Glomerular visceral epithelial cell (primary cell): ENCODE data around the gene LAMA3.

Experiments used
- DNase-seq: peaks from one replicate; pipeline ENCODE4 v3.0.0-alpha.2; 2016; ENCODE audit errors: extremely low spot score

LAMA3 gene, protein sequence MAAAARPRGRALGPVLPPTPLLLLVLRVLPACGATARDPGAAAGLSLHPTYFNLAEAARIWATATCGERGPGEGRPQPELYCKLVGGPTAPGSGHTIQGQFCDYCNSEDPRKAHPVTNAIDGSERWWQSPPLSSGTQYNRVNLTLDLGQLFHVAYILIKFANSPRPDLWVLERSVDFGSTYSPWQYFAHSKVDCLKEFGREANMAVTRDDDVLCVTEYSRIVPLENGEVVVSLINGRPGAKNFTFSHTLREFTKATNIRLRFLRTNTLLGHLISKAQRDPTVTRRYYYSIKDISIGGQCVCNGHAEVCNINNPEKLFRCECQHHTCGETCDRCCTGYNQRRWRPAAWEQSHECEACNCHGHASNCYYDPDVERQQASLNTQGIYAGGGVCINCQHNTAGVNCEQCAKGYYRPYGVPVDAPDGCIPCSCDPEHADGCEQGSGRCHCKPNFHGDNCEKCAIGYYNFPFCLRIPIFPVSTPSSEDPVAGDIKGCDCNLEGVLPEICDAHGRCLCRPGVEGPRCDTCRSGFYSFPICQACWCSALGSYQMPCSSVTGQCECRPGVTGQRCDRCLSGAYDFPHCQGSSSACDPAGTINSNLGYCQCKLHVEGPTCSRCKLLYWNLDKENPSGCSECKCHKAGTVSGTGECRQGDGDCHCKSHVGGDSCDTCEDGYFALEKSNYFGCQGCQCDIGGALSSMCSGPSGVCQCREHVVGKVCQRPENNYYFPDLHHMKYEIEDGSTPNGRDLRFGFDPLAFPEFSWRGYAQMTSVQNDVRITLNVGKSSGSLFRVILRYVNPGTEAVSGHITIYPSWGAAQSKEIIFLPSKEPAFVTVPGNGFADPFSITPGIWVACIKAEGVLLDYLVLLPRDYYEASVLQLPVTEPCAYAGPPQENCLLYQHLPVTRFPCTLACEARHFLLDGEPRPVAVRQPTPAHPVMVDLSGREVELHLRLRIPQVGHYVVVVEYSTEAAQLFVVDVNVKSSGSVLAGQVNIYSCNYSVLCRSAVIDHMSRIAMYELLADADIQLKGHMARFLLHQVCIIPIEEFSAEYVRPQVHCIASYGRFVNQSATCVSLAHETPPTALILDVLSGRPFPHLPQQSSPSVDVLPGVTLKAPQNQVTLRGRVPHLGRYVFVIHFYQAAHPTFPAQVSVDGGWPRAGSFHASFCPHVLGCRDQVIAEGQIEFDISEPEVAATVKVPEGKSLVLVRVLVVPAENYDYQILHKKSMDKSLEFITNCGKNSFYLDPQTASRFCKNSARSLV (N-terminal part only)

DNA sequence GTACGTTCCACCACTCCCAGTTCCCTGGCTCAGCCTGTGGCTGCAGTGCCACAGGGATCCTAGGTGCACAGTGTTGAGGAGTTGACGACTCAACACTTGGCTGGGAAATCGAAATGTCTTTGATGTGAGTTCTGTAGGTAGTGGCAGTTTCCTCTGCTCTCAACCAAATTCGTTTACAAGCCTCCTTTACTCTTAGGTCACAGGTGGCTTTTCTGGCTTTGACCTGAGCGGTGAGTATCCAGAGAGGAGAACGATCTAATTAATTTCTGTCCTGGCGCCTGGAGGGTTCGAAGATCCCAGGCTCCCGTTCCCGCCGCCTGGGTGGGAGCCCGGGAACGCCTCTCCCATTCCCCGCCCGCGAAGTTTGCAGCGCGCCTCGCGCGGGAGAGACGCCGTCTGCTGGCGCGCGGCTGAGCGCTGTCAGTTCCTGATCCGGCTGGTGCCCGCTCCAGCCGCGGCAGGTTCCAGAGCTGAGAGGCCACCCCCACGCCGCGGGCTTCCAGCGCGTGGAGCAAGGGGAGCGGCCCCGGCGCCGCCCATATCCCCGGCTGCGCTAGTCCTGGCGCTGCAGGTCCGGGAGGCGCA is at the start of gene LAMA3:
TSS of gene LAMA3 (plus strand) at position 423 of the 585 bp plus-strand sequence. CDS start 231 bp downstream, outside the sequence.
- peak; percentile 82 for DNase-seq

DNA sequence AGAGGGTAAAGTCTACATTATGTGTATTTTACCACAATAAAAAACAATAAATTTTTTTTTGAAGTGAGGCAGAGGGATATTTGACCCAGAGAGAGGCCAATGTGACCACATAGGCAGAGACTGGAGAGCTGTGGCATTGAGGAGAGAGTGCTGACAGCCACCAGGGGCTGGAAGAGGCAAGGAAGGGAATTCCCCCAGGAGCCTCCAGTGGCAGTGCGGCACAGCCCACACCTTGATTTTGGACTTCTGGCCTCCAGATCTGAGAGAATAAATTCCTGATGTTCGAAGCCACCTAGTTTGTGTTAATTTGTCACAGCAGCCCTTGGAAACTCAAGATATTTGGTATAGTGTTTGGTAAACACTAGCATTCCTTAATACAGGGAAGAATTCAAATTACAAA is 49.2 kb upstream of the LAMA3 start:
- DNase-seq, result peak; percentile 29

DNA sequence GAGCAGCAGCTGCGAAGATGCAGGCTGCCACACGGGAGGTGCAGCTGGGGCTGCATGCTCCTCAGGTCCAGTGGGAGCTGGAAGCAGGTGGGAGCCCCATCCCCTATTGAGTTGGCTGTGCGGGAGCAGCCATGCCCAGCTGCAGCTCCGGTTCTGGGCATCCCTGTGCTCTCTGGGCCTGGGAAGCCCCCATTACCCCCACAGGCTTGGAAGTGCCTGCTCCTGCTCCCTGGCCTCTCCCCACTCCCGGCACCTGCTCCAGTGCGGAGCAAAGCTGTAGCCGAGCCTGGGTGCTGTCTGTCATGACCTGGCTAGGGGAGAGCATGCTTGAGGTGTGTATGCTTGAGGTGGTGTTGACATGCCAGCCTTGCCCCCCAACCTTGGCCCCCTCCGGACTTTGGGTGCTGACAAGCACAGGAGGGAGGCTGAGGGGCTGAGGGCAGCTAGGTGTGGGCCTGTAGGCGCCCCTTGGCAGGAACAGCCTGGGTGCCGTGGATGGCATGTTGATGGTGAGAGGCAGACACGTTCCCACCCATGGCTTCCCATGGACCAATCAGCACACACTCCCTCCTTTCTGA is 48.0 kb upstream of the LAMA3 start:
- DNase-seq, result no peak

DNA sequence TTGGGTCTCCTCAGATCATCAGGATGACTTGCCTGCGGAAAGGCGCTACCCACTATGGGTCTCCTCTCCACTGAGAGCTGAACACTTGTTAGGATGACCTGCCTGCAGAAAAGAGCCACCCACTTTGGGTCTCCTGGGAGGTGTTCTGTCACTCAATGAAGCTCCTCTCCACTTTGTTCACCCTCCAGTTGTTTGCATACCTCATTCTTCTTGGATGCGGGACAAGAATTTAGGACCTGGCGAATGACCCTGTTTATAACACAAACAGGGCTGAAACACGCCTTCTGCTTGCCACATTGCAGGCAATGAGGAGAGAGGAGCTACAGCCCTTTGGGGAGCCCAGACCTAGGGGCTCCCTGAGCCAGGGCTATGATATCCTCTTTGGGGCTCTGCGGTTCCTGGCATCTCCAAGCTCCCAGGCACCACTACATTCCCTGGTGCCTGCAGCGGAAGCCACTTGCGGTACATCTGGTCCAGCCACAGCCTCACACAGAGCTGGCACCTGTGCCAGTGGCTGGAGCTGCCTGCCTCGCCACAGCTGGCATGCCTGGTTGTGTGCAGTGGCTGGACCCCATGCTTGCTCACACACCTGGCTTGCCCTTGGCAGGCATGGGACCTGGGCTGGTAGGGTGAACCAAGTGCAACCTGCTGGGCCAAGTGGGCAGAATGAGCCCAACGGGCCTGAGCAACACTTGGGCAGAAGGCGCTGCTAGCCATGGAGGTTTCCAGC is 47.2 kb upstream of the LAMA3 start:
- DNase-seq, result no peak

DNA sequence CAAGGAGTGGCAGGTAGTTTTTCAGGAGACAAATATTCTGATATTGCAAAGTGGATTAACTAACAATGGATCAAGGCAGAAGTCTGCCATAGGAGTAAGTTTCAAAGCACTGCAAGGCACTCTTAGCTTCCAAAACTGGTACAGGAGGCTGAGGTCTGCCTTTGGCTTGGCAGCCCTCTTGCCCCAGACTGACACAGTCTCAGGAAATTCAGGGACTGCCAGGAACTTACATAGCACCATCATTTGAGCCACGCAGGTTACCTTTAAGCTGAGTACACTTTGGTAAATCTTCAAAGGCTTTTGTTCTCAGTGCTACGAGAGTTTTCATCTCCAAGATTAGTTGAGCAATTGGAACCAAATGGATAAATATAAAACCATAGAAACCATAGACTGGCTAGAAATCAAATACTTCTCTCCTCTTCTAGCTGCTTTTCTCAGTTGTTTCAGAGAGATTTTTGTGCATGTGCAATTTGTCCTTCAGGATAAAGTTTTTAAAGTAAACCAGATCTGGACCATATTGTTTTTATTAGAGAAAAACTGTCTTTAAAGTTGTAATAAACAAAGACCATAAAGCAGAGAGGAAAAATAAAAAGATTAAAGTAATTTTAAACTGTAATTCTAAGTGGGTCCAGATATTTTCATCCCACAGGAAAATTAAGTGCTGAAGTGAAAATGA is 45.3 kb upstream of the LAMA3 start:
- DNase-seq, result no peak

DNA sequence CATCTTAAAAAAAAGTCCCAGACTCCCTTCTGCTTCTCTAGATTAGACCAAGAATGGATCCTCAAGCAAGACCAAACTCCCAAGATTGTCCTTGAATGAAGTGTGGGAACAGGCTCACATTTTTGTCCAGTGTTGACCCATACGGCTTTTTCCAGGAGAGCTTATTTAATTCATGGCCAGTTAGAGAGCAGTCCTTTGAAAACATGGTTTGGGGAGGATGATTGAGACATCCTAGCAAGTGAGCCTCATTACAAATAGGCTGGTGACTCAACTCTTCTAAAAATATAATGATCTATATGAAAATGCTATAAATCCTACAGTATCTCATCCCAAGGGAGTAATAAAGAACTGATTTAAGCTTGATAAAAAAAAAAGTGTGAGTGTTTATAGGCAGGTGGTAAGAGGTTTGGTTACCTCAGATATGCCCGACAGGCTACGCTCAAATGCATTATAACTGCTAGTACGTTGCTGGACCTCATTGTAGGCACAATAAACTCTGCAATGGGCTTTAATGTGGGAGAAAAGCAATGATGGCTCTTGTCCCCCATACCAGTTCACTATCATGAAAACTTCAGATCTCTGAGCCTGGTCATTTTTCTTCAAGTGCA is 43.6 kb upstream of the LAMA3 start:
- DNase-seq, result no peak

DNA sequence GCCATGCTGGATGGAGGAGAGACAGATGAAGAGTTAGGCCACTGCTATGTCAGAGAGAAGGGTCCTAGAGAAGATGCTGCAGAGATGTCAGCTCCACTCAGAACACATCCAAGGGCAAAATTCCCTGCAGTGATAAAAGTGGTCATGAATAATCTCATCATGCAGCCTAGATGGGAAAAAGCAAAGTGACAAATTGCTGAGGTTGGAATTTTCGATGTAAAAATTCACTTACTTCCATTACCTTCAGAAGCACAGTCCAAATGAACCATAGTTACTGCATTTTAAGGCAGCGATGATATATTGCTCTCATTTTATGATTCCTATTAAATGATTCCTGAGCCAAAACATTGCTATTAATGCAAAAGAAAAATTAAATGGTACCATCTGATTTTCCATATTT is 43.0 kb upstream of the LAMA3 start:
- no peak for DNase-seq

DNA sequence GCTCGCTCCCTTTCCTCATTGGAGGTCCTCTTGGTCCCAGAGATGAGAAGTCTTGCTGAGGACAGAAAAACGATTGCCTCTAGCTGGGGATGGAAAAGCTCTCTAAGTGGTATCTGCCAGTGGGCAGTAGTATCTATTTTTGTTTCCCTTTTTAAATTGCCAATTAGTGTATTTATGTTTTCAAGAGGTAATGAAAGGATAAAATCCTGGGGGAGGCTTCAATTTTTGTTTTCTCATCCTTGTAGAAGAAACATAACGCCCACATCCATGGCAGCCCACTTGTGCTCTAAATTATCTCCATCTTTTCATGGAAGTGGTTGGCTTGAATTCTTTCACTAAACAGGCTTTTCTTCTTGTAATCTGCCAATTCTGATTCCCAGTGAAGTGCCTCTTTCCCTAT is 40.8 kb upstream of the LAMA3 start:
- no peak for DNase-seq

DNA sequence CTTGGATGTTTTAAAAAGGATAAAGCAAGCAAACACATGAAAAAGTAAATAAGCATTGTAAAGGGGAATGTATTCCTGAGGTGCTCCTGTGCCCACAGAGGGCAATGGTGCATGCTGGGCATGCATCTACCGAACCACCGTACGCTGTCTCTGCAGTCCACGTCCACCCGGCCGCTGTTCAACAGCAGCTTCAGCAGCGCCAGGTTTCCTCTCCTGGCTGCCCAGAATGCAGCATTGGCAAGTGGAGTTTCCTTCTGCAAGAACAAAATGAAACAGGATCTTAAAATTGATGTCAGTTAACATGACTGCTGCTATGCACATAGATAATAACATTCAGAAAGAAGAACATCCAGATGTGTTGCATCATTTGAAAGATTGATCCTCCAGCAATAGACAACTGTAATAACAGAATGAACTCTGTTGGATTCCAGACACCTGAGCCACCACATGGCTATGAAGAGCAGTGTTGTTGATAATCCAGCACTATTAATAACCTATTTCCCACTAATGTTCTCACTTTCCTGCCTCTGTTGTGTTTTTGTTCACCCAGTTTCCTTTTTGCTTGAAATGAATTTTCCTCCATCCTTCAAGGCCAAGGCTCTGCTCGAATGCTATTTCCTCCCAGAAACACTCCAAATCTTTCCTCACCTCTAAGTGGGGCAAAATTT is 40.2 kb upstream of the LAMA3 start:
- no peak for DNase-seq

DNA sequence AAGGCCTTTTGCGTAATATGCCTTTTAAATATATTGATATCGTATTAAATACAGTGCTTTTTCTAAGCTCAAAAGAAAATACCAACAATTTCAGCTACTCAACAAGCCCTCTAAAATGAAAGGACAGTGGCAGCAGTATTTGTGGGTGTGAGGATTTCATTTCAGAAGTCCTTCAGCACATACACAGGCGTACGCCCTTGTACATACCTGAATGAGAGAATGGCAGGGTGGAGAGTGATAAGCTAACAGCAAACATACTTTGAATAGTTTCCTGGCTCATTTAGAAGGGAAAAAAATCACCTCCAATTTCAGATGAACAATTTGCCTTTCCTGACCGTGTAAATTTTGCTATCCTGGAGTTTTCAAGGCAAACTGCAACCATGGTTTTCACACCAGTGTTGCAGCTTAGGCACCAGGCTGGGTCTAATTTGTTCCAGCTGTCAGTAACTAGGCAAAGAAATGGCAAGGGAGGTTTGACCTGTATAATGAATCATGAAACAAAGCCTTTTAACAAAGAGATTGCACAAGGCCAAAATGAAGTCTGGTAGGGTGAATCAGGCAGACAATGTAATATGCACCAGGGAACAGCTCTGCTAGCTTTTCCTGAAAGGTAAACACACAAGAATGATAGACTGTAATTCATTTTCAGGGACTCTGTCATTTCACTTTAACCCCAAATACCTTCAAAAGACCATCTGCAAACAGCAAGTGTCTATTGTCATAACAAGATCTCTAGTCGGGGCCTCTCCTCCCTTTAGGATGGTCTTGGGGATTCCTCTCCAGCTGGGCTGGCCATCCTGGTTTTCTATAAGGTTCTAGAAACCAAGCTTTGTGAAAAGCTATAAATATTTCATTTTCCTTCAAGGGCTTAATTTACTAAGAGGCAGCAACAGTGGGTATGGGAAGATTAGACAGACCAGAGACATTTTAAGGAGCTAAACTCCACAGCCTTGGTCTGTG is 38.0 kb upstream of the LAMA3 start:
- DNase-seq, result peak; percentile 48

DNA sequence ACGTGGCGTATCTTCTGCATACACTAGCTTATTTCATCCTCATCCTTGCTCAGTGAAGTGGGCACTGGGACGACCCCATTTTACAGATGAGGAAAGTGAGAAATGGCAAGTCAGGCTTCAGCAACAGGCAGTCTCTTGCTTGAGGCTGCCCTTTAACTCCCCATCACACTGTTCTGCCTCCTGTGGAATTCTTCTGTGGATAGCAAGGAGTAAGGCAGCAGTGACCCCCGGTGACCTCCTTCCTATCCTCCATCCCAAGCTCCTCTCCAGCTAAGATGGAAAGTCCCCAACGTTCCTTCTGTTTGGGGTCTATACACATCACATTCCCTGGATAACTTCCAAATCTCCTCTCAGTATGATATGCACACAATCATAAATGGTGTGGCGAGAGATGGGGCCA is 37.0 kb upstream of the LAMA3 start:
- DNase-seq, result no peak

DNA sequence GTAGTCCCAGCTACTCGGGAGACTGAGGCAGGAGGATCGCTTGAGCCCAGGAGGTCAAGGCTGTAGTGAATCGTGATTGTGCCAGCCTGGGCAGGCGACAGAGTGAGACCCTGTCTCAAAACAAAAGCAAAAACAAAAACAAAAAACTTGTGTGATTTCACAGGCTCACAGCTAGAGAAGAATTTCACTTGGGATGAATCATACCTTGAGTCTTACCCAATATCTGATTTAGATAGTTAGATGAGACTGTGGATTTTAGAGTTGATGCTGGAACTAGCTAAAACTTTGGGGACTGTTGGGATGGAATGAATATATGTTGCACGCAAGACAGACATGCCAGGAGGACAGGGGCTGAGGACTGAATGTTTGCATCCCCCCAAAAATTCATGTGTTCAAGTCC is 31.0 kb upstream of the LAMA3 start:
- DNase-seq, result no peak

DNA sequence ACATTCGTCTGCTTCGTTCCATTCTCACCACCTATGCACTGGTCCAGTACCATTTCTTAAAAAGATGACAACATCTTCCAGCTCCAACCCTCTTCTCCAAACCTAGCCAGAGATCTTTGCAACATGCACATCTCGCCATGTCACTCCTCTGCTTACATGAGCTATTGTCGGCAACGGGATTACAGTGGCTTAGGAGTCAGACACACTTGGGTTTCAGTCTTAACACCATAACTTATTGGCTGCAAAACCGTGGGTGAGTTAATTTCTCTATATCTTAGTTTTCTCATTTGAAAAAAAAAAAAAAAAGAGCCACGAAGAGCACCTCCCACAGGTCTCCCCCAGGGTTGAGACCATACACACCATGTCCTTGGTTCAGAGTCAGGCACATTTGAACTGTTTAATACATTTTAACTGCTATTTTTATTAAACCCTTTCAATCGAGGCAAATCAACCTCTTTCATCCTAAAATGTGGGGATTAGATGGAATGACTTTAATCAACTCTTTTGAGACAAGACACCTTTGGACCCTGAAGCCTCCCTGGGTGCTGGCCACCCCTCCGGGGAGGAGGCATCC is 27.4 kb upstream of the LAMA3 start:
- DNase-seq, result no peak

DNA sequence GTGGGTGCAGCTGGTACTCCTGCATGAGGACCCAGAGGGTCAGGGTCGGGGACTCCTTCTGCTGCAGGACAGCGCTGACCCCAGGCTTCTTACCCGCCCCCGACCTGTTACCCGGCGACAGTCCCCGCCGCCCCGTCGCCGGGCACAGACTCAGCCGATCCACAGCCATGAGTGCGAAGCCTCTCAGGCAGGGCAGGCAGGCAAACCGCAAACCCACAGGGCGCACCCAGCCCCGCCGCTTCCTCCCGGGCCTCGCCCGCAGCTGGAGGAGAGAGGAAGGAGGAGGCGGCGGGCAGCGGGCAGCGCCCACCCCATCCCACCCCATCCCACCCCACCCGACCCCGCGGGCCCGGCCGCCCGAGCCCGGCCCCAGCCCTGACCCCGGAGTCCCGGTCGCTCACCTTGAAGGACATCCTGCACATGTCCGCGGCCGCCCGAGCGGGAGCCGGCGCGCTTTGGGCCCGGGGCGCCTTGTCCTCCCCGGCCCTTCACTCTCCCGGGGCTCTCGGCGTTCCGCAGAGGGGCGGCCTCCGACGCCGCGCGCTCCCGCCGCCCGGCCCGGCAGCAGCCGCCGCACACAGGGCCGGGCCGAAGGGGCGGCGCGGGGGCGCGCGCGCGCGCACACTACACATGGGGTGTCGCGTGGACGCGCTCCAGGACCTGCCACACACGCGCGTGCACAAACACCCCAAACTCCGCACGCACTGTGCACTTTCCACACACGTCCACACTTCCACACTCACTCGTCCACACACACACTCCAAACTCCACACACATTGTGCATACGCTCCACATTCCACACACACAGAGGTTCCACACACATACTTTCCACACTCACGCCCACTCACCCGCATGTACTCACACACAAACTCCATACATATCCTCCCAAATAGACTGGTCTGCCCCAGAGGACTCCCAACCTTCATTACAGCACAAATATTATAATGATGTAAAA is 26.7 kb upstream of the LAMA3 start, which contains the start of gene ANKRD29:
TSS of gene ANKRD29 (minus strand) at position 603 of the 955 bp plus-strand sequence. CDS start at position 422, 181 bp downstream.
- DNase-seq, result peak; percentile 49

DNA sequence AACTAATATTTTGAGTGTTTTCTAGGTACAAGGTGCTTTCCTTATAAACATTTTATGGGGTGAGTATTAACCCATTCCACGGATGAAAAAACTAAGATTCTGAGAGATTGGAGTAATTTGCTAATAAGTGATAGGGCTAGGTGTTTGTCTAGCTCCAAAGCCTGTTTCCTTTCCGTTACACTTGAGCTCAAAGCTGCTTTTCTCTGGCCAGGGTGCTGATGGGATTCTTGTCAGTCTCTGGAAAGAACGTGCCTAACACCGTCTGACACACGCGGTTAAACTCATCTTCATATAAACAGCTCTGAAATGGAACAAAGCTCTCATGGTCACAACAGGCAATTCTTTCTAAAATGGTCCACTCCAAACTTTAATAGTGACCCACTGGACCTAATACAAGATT is 24.6 kb upstream of the LAMA3 start:
- no peak for DNase-seq

DNA sequence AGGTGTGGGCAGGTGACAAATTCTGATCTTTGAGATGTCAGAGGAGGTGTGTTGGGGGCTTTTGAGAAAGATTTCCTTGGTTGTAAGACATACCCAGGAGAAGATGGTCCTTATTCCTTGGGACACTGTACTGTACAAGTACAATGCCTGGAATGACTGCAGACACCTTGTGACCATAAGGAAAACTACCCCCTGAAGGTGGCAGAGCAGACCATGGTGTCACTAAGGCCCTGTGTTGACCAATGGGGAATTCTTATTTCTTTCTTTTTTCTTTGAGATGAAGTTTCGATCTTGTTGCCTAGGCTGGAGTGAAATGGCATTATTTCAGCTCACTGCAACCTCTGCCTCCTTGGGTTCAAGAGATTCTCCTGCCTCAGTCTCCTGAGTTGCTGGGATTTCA is 22.1 kb upstream of the LAMA3 start:
- DNase-seq, result no peak
